GM12801 (cell line): ENCODE data around the gene PIGZ.

ENCODE experiments used
- TF ChIP-seq, protein P1 (sequence below): IDR thresholded peaks from one replicate; pipeline ENCODE4 v1.5.1; 2011; ENCODE audit warnings: control low read depth; ENCODE audit not compliant: insufficient read length; ENCODE audit errors: extremely low read depth

The PIGZ gene

DNA sequence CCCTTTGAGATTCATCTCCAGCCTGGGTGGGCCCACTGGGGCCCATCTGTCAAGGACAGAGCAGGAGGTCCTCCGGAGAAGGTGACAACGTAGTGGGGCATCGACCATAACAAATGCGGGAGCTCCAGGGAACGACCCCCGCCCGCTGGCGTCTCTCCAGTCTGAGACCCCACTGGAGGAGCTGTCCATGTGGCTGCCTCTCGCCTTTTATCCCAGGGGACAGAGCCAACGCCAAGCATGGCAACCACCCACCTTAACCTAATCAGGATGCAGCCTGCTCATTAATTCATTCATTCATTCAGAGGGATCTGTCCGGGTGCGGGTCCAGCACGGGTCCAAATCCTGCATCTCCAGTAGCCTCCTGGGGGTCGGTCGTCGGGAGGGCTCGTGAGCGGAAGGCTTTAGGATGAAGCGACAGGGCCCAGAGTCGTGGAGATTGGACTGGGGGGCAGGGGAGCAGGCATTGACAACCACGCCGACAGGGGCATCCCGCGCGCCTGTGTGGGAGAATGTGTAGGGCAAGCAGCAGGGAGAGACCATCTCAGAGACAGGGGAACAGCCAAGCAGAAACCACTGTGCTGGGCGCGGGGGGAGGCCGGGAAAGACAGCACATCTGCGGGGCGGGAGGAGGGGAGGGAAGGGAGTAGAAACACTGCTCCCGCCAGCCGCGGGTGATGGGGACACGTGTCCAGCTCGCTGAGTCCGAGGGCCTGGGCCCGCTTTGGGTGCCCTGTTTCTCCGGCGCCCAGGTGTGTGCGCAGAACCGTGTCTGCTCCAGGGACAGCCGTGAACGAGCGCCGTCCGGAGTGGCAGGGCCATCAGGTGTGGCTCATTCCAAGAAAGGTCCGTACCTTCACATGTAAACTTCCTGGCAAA, 1.9 kb downstream of the PIGZ start:
- TF ChIP-seq, protein P1, sequence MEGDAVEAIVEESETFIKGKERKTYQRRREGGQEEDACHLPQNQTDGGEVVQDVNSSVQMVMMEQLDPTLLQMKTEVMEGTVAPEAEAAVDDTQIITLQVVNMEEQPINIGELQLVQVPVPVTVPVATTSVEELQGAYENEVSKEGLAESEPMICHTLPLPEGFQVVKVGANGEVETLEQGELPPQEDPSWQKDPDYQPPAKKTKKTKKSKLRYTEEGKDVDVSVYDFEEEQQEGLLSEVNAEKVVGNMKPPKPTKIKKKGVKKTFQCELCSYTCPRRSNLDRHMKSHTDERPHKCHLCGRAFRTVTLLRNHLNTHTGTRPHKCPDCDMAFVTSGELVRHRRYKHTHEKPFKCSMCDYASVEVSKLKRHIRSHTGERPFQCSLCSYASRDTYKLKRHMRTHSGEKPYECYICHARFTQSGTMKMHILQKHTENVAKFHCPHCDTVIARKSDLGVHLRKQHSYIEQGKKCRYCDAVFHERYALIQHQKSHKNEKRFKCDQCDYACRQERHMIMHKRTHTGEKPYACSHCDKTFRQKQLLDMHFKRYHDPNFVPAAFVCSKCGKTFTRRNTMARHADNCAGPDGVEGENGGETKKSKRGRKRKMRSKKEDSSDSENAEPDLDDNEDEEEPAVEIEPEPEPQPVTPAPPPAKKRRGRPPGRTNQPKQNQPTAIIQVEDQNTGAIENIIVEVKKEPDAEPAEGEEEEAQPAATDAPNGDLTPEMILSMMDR: no peak

DNA sequence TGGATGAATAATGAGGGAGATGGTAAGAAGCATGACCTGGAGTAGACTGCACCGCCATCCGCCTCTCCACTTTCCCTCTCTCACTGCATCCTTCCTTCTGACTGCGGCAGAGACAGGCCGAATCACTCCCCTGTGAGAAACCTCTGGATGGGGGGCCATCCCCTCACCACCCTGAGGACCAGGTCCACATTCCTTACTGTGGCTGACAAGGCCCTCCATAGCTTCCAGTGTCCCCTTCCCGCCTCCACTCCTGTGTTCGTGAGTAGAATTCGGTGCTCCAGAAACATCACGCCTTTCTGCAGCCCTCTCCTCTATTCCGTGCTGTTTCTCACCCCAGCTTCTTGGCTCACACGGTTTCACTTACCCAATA, 2.8 kb downstream of the PIGZ start:
- TF ChIP-seq, protein P1: no peak

DNA sequence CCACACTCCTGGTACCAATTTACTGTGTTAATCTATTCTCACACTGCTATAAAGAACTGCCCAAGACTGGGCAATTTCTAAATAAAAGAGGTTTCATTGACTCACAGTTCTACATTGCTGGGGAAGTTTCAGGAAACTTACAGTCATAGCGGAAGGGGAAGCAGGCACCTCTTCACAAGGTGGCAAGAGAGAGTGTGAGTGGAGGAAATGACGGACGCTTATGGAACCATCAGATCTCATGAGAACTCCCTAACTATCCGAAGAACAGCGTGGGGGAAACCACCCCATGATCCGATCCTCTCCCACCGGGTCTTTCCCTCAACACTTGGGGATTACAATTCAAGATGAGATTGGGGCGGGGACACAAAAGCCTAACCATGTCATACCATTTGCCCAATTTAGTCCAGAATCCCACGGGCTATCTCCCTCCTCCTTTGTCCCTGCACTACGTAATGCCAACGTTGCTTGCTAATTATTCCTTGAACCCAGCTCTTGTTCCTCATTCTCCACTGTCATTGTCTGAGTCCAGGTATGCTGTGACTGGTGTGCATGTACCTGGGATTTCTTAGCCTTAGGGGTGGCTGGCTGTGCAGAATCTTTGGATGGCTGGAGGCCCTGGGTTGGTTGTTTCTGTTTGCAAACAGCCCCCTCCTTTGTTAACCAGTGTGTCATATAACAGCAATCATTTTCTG, 3.4 kb downstream of the PIGZ start:
- TF ChIP-seq, protein P1: no peak

DNA sequence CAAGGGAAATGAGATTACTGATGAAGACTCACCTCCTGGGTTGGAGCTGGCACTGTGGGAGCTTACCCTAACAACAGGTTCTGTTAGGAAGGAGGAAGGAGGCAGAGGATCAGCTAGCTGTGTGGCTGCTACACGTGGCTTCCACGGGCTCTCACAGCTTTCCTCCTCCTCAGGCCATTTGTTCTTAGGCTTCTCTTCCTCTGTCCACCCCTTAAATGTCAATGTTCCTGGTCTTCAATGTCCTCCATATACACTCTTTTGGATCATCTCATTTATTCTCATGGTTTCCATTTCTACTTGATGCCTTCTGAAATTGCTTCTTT, 5.0 kb downstream of the PIGZ start:
- TF ChIP-seq, protein P1: no peak

DNA sequence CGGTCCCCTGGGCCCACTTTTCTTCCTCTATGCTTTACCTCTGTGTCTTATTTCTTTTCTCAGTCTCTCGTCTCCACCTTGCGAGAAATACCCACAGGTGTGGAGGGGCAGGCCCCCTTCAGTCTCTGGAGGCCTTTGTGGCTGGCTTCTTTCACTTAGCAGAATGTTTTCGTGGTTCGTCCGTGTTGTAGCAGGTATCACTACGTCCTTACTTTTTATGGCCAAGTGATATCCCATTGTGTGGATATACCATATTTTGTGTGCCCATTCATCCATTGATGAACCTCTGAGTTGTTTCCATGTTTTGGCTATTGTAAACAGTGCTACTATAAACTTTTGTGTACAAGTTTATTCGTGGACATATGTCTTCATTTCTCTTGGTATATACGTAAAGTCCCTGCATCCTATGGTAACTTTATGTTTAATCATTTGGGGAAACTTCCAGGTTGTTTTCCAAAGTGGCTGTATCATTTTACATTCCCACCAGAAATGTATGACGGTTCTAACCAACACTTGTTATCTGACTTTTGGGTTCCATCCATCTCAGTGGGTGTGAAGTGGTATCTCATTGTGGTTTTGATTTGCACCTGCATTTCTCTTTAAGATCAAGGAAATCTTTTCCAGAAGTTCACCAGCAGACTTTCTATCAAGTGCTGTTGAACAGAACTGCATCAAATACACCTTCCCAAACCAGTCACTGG, 5.6 kb downstream of the PIGZ start:
- TF ChIP-seq, protein P1: no peak

DNA sequence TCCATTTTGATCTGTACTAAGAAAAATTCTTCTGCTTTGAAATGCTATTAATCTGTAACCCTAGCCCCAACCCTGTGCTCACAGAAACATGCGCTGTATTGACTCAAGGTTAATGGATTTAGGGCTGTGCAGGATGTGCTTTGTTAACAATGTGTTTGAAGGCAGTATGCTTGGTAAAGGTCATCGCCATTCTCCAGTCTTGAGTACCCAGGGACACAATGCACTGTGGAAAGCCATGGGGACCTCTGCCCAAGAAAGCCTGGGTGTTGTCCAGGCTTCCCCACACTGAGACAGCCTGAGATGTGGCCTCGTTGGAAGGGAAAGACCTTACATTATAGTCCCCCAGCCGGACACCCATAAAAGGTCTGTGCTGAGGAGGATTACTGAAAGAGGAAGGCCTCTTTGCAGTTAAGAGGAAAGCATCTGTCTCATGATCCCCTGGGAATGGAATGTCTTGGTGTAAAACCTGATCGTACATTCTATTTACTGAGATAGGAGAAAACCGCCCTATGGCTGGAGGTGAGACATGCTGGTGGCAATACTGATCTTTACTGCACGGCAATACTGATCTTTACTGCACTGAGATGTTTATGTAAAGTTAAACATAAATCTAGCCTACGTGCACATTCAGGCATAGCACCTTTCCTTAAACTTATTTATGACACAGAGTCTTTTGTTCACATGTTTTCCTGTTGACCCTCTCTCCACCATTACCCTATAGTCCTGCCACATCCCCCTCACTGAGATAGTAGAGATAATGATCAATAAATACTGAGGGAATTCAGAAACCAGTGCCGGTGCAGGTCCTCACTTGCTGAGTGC, 6.3 kb downstream of the PIGZ start:
- TF ChIP-seq, protein P1: no peak
